H1 (cell line): Measurements from ENCODE around the gene AK8. TPM values are rescaled to one million over a fixed set of nuclear protein-coding genes. Genes with fewer than 3 reads are reported as not detected.

Experiments used
- ASH2L ChIP-seq: fragments of 200-600, 300-600 bp; sonication (generic); IDR thresholded peaks from one replicate; pipeline ENCODE4 v1.7.1; 2017; ENCODE audit warnings: low read length
- BRCA1 ChIP-seq: IDR thresholded peaks from 2 replicates; pipeline ENCODE4 v1.6.1; 2012; ENCODE audit warnings: low read depth, low read length, improper control_type of control experiment
- CHD2 ChIP-seq: IDR thresholded peaks from 2 replicates; pipeline ENCODE4 v1.6.1; 2012; ENCODE audit warnings: low read length, improper control_type of control experiment
- JUN ChIP-seq: IDR thresholded peaks from 2 replicates; pipeline ENCODE4 v1.6.1; 2011; ENCODE audit warnings: low read depth, mild to moderate bottlenecking, improper control_type of control experiment, low read length
- MAX ChIP-seq: IDR thresholded peaks from 2 replicates; pipeline ENCODE4 v1.6.1; 2012; ENCODE audit warnings: inconsistent platforms
- SIX5 ChIP-seq: IDR thresholded peaks from 2 replicates; pipeline ENCODE4 v1.6.1; 2011; ENCODE audit warnings: mild to moderate bottlenecking, low read depth, low read length
- polyA plus RNA-seq, 7 experiments: library from polyadenylated mRNA; depleted of rRNA in 3 of 7; stranded (reverse) in 5 of 7; unstranded in 2 of 7; fragments of >200 nt in 5 of 7; fragments of 200-250 nt in 2 of 7; gene quantifications; 1 replicate in 5 of 7; 2 replicates in 1 of 7; 4 replicates in 1 of 7; pipeline versions ENCODE4 v1.2.1 to v1.2.3, GENCODE V29; 2011 to 2013; ENCODE audit warnings: missing spikeins in 2 of 7, mixed read lengths in 2 of 7
- total RNA-seq: library from RNA; stranded (reverse); fragmentation: NEBNext Ultra II Directional; extraction: Animal tissue kit (Norgen Biotek cat#: 25700); gene quantifications from 2 replicates; pipeline ENCODE4 v1.2.1, GENCODE V29; 2021

Gene AK8
- total and polyA plus RNA-seq, 2 of the 8 experiments (the other 6 are each of a cell fraction or from before 2014, with no cell fraction given) = 0.35 to 0.48 TPM

GRCh38 chr9:132827366-132827765, 50.7 kb downstream of the AK8 start (continued):
- TF ChIP-seq CHD2 = no peak
- no peak for TF ChIP-seq MAX
- no peak for TF ChIP-seq JUN
- no peak for TF ChIP-seq BRCA1
- TF ChIP-seq ASH2L = no peak
- TF ChIP-seq SIX5 = no peak
